Measurements from ENCODE around the gene UTP20.

UTP20 gene

DNA sequence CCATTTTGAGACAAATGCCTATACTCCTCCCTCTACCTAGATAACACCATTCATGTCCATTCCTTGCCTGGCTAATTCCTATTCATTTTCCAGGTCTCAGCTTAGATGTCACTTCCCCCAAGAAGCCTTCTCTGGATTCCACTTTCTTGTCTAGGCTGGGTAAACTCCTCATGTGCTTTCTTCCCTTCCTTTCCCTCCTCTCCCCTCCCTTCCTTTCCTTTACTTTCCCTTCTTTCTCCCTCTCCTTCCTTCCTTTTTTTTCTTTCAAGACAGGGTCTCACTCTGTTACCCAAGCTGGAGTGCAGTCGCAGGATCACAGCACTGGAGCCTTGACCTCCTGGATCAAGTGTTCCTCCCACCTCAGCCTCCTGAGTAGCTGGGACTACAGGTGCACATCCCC lies 3.5 kb upstream of the UTP20 start:
- Histone ChIP-seq H3K4me1 (ENCODE audit: control insufficient read depth, insufficient read depth, low read length) (peaks cover 7% of the 10 kb centered on the region), H3K9ac (ENCODE audit: low read length in 2 of 2) (no peak overlapping the region), H3K27ac (ENCODE audit: low read length) (no peak overlapping the region), H3K4me3 (ENCODE audit: low read length in 2 of 2) (no peak overlapping the region), H3K9me3 (ENCODE audit: control insufficient read depth in 2 of 2, low read length in 2 of 2) (no peaks in the 10 kb centered on the region), H3K27me3 (ENCODE audit: control insufficient read depth in 1 of 2, insufficient read depth in 2 of 2, low read length in 2 of 2) (no peaks in the 10 kb centered on the region), H3K36me3 (ENCODE audit: control insufficient read depth in 2 of 2, insufficient read depth in 2 of 2, low read length in 2 of 2) (no peaks in the 10 kb centered on the region)

GRCh38 chr12:101277443-101277842 lies 2.5 kb upstream of the UTP20 start:
- peaks cover 0 to 3% of the 10 kb centered on the region in 2 donors for H3K36me3 ChIP-seq (ENCODE audit: control insufficient read depth in 2 of 2, insufficient read depth in 2 of 2, low read length in 2 of 2)
- peaks cover 7% of the 10 kb centered on the region for H3K4me1 ChIP-seq (ENCODE audit: control insufficient read depth, insufficient read depth, low read length)
- no peaks in the 10 kb centered on the region for H3K27me3 ChIP-seq (ENCODE audit: control insufficient read depth in 1 of 2, insufficient read depth in 2 of 2, low read length in 2 of 2)
- H3K9ac ChIP-seq (ENCODE audit: low read length in 2 of 2), result no peak overlapping the region
- no peaks in the 10 kb centered on the region for H3K9me3 ChIP-seq (ENCODE audit: control insufficient read depth in 2 of 2, low read length in 2 of 2)
- no peak overlapping the region for H3K4me3 ChIP-seq (ENCODE audit: low read length in 2 of 2)
- H3K27ac ChIP-seq (ENCODE audit: low read length), result no peak overlapping the region

DNA sequence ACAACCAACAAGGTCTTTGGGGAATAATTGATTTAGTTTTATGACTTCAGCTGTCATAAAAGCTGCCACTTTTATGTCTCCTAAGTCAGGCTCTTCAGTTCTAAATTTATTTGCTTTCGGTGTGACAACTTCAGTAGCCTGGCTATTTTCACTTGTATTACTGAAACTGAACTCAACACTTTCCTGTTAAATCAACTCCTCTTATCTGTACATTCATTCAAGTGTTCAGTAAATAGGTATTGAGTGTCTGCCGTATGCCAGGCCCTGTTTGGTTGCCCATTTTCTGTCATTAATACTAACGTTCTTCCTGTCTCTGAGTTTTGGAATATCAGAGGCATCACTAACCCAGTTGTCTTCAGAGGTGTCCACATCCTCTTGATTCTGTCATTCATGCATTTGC lies 7.5 kb downstream of the UTP20 start:
- no peaks in the 10 kb centered on the region for H3K27me3 ChIP-seq (ENCODE audit: control insufficient read depth in 1 of 2, insufficient read depth in 2 of 2, low read length in 2 of 2)
- H3K36me3 ChIP-seq (ENCODE audit: control insufficient read depth in 2 of 2, insufficient read depth in 2 of 2, low read length in 2 of 2), result peaks cover 29 to 30% of the 10 kb centered on the region in 2 donors
- H3K27ac ChIP-seq (ENCODE audit: low read length), result no peak overlapping the region
- H3K9ac ChIP-seq (ENCODE audit: low read length in 2 of 2), result no peak overlapping the region
- H3K4me3 ChIP-seq (ENCODE audit: low read length in 2 of 2), result no peak overlapping the region
- no peaks in the 10 kb centered on the region for H3K9me3 ChIP-seq (ENCODE audit: control insufficient read depth in 2 of 2, low read length in 2 of 2)
- no peaks in the 10 kb centered on the region for H3K4me1 ChIP-seq (ENCODE audit: control insufficient read depth, insufficient read depth, low read length)

DNA sequence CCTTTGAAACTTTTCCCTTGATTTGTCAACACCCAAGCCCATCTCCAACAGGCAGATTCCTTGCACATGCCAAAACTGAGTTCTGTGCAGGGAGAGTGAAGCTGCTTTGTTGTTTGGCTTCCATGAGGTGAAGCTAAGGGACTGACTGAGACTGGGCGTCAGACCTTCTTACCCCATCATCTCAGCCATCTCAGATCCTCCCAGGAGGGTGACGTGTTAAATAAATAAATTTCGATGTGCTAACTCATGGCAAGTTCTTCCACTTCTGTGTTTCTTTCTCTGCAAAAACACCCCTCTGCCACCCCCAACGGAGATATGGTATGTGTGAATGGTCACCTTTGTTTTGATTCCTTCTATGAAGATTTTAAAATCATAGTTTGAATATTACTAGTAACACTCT lies 17.8 kb downstream of the UTP20 start:
- Histone ChIP-seq H3K36me3 (ENCODE audit: control insufficient read depth in 2 of 2, insufficient read depth in 2 of 2, low read length in 2 of 2) (peaks cover 22% of the 10 kb centered on the region in 2 donors), H3K9ac (ENCODE audit: low read length in 2 of 2) (no peak overlapping the region), H3K27me3 (ENCODE audit: control insufficient read depth in 1 of 2, insufficient read depth in 2 of 2, low read length in 2 of 2) (no peaks in the 10 kb centered on the region), H3K4me1 (ENCODE audit: control insufficient read depth, insufficient read depth, low read length) (no peaks in the 10 kb centered on the region), H3K27ac (ENCODE audit: low read length) (no peak overlapping the region), H3K4me3 (ENCODE audit: low read length in 2 of 2) (no peak overlapping the region), H3K9me3 (ENCODE audit: control insufficient read depth in 2 of 2, low read length in 2 of 2) (no peaks in the 10 kb centered on the region)

GRCh38 chr12:101298426-101298825 lies 18.5 kb downstream of the UTP20 start:
- H3K27me3 ChIP-seq (ENCODE audit: control insufficient read depth in 1 of 2, insufficient read depth in 2 of 2, low read length in 2 of 2), result no peaks in the 10 kb centered on the region
- H3K4me3 ChIP-seq (ENCODE audit: low read length in 2 of 2), result no peak overlapping the region
- no peak overlapping the region for H3K9ac ChIP-seq (ENCODE audit: low read length in 2 of 2)
- H3K36me3 ChIP-seq (ENCODE audit: control insufficient read depth in 2 of 2, insufficient read depth in 2 of 2, low read length in 2 of 2), result peaks cover 20 to 24% of the 10 kb centered on the region in 2 donors
- H3K27ac ChIP-seq (ENCODE audit: low read length), result no peak overlapping the region
- no peaks in the 10 kb centered on the region for H3K4me1 ChIP-seq (ENCODE audit: control insufficient read depth, insufficient read depth, low read length)
- no peaks in the 10 kb centered on the region for H3K9me3 ChIP-seq (ENCODE audit: control insufficient read depth in 2 of 2, low read length in 2 of 2)

- no peaks in the 10 kb centered on the region for H3K27me3 ChIP-seq (ENCODE audit: control insufficient read depth in 1 of 2, insufficient read depth in 2 of 2, low read length in 2 of 2)
- H3K36me3 ChIP-seq (ENCODE audit: control insufficient read depth in 2 of 2, insufficient read depth in 2 of 2, low read length in 2 of 2), result peaks cover 20 to 27% of the 10 kb centered on the region in 2 donors
- no peak overlapping the region for H3K27ac ChIP-seq (ENCODE audit: low read length)
- no peak overlapping the region for H3K4me3 ChIP-seq (ENCODE audit: low read length in 2 of 2)
- H3K9ac ChIP-seq (ENCODE audit: low read length in 2 of 2), result no peak overlapping the region
- no peaks in the 10 kb centered on the region for H3K4me1 ChIP-seq (ENCODE audit: control insufficient read depth, insufficient read depth, low read length)
- H3K9me3 ChIP-seq (ENCODE audit: control insufficient read depth in 2 of 2, low read length in 2 of 2), result no peaks in the 10 kb centered on the region
Observed at GRCh38 chr12:101299346-101299745, 19.4 kb downstream of the UTP20 start.

DNA sequence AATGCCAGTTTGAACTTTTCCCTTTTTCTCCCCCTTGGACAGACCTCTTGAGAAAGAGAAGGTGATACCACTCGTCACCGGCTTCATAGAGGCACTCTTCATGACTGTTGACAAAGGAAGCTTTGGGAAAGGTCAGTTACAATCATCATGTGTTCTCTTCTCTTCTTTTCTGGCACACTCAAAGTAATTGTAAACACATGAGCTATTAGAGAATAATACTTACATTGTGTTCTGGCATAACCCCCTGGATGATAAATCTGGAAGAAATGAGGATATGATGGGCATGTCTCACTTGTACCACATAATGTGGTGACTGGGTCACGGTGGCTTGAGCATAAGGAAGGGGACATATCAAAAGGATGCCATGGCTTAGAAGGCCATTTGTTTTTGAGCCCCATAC lies 20.0 kb downstream of the UTP20 start:
- Histone ChIP-seq H3K4me1 (ENCODE audit: control insufficient read depth, insufficient read depth, low read length) (no peaks in the 10 kb centered on the region), H3K36me3 (ENCODE audit: control insufficient read depth in 2 of 2, insufficient read depth in 2 of 2, low read length in 2 of 2) (peaks cover 20 to 28% of the 10 kb centered on the region in 2 donors), H3K4me3 (ENCODE audit: low read length in 2 of 2) (no peak overlapping the region), H3K27me3 (ENCODE audit: control insufficient read depth in 1 of 2, insufficient read depth in 2 of 2, low read length in 2 of 2) (no peaks in the 10 kb centered on the region), H3K9ac (ENCODE audit: low read length in 2 of 2) (no peak overlapping the region), H3K9me3 (ENCODE audit: control insufficient read depth in 2 of 2, low read length in 2 of 2) (no peaks in the 10 kb centered on the region), H3K27ac (ENCODE audit: low read length) (no peak overlapping the region)

DNA sequence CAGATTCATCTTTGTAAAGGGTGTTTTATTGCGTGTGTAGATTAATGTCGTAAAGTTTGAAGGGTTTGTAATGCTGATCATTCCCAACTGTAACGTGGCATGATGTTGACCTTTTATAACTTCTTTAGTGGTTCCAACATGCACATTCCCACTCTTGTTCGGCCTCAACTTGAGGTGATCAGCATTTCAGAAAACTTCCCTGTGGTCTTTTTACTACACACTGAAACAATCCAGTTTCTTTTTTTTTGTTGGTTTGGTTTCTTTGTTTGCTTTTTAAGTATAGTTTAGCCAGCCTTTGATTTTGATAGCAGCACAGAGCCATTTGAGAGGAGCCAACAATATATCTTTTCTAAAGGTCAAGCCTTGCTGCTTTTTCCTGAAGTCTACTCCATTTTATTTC lies 22.8 kb downstream of the UTP20 start:
- no peak overlapping the region for H3K27ac ChIP-seq (ENCODE audit: low read length)
- H3K9ac ChIP-seq (ENCODE audit: low read length in 2 of 2), result no peak overlapping the region
- no peaks in the 10 kb centered on the region for H3K9me3 ChIP-seq (ENCODE audit: control insufficient read depth in 2 of 2, low read length in 2 of 2)
- no peaks in the 10 kb centered on the region for H3K4me1 ChIP-seq (ENCODE audit: control insufficient read depth, insufficient read depth, low read length)
- no peaks in the 10 kb centered on the region for H3K27me3 ChIP-seq (ENCODE audit: control insufficient read depth in 1 of 2, insufficient read depth in 2 of 2, low read length in 2 of 2)
- H3K36me3 ChIP-seq (ENCODE audit: control insufficient read depth in 2 of 2, insufficient read depth in 2 of 2, low read length in 2 of 2), result peaks cover 23 to 25% of the 10 kb centered on the region in 2 donors
- no peak overlapping the region for H3K4me3 ChIP-seq (ENCODE audit: low read length in 2 of 2)

DNA sequence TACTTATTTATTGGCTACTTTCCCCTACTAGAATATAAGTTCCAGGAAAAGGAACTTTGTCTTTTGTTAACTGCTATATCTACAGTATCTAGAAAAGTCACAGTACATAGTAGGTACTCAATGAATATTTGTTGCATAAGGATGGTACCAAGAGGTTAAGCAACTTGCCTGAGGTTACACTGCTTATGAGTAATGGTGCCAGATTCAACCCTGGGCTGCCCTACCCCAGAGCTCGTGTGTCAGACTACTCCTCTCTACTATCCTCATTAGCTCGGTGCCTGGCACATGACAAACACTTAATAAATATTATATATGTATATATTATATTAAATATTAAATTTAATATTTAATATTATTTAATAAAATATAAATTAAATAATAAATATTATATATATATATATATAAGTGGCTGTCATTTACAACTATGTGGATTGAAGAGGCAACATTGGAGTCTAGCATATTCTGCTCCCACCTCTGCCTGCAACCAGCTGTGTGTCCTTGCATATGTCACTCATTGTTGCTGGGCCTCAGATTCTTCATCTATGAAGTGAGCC lies 25.4 kb downstream of the UTP20 start:
- Histone ChIP-seq H3K36me3 (ENCODE audit: control insufficient read depth in 2 of 2, insufficient read depth in 2 of 2, low read length in 2 of 2) (peaks cover 27 to 33% of the 10 kb centered on the region in 2 donors), H3K27me3 (ENCODE audit: control insufficient read depth in 1 of 2, insufficient read depth in 2 of 2, low read length in 2 of 2) (no peaks in the 10 kb centered on the region), H3K4me1 (ENCODE audit: control insufficient read depth, insufficient read depth, low read length) (no peaks in the 10 kb centered on the region), H3K27ac (ENCODE audit: low read length) (no peak overlapping the region), H3K4me3 (ENCODE audit: low read length in 2 of 2) (no peak overlapping the region), H3K9me3 (ENCODE audit: control insufficient read depth in 2 of 2, low read length in 2 of 2) (no peaks in the 10 kb centered on the region), H3K9ac (ENCODE audit: low read length in 2 of 2) (no peak overlapping the region)

- Histone ChIP-seq H3K9me3 (ENCODE audit: control insufficient read depth in 2 of 2, low read length in 2 of 2) (no peaks in the 10 kb centered on the region), H3K36me3 (ENCODE audit: control insufficient read depth in 2 of 2, insufficient read depth in 2 of 2, low read length in 2 of 2) (peaks cover 25 to 28% of the 10 kb centered on the region in 2 donors), H3K4me1 (ENCODE audit: control insufficient read depth, insufficient read depth, low read length) (no peaks in the 10 kb centered on the region), H3K27me3 (ENCODE audit: control insufficient read depth in 1 of 2, insufficient read depth in 2 of 2, low read length in 2 of 2) (no peaks in the 10 kb centered on the region), H3K27ac (ENCODE audit: low read length) (no peak overlapping the region), H3K4me3 (ENCODE audit: low read length in 2 of 2) (no peak overlapping the region), H3K9ac (ENCODE audit: low read length in 2 of 2) (no peak overlapping the region)
Observed at GRCh38 chr12:101305794-101306193, 25.9 kb downstream of the UTP20 start.

DNA sequence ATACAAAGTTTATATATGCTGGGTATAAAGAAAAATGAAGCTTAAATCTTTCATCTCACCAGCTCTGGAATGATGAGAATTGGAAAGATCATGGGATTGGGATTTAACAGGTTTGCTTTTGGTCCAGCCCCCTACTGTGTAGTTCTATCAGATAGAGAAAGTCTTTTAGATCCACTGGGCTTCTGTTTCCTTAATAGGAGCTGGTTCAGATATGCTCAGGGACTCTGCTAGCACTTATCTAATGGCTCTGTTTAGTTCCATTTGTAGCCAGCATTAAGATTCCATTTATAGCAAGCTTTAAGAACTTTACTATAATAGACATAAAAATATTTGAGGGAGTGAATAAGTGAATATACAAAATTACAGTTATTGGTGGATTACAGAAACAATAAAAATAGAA lies 42.6 kb downstream of the UTP20 start:
- no peak overlapping the region for H3K9ac ChIP-seq (ENCODE audit: low read length in 2 of 2)
- H3K36me3 ChIP-seq (ENCODE audit: control insufficient read depth in 2 of 2, insufficient read depth in 2 of 2, low read length in 2 of 2), result peaks cover 12 to 23% of the 10 kb centered on the region in 2 donors
- H3K27me3 ChIP-seq (ENCODE audit: control insufficient read depth in 1 of 2, insufficient read depth in 2 of 2, low read length in 2 of 2), result no peaks in the 10 kb centered on the region
- no peak overlapping the region for H3K4me3 ChIP-seq (ENCODE audit: low read length in 2 of 2)
- H3K9me3 ChIP-seq (ENCODE audit: control insufficient read depth in 2 of 2, low read length in 2 of 2), result no peaks in the 10 kb centered on the region
- no peak overlapping the region for H3K27ac ChIP-seq (ENCODE audit: low read length)
- H3K4me1 ChIP-seq (ENCODE audit: control insufficient read depth, insufficient read depth, low read length), result no peaks in the 10 kb centered on the region

Data from stomach smooth muscle (tissue), 2 donors.